Neutrophil (primary cell): Measurements from ENCODE around the gene OGFOD2.

Experiments used
- H3K27ac ChIP-seq: fragments of 200-600 bp; sonication (generic); 2 replicates; pipeline ENCODE4 v1.5.1; 2016; ENCODE audit warnings: mild to moderate bottlenecking, moderate library complexity
- H3K27me3 ChIP-seq: fragments of 200-600 bp; sonication (generic); 2 replicates; pipeline ENCODE4 v1.6.0; 2016; ENCODE audit warnings: mild to moderate bottlenecking
- H3K36me3 ChIP-seq: fragments of 200-600 bp; sonication (generic); 2 replicates; pipeline ENCODE4 v1.5.1; 2017
- H3K4me1 ChIP-seq, 2 experiments: fragments of 200-600 bp in 1 of 2; sonication (generic) in 1 of 2; 1 replicate in 1 of 2; 2 replicates in 1 of 2; pipeline versions ENCODE4 v1.5.1 to v1.6.1; 2013 to 2016; ENCODE audit warnings: low read depth in 1 of 2, low read length in 1 of 2, mild to moderate bottlenecking in 1 of 2, moderate library complexity in 1 of 2; ENCODE audit not compliant: control insufficient read depth in 1 of 2, insufficient read depth in 1 of 2
- H3K4me3 ChIP-seq, 2 experiments: fragments of 200-600 bp in 1 of 2; sonication (generic) in 1 of 2; 1 replicate in 1 of 2; 2 replicates in 1 of 2; pipeline ENCODE4 v1.5.1; 2013 to 2016; ENCODE audit warnings: low read depth in 1 of 2, low read length in 1 of 2, mild to moderate bottlenecking in 1 of 2, moderate library complexity in 1 of 2
- H3K9me3 ChIP-seq: fragments of 200-600 bp; sonication (generic); 2 replicates; pipeline ENCODE4 v1.5.1; 2016
- TF ChIP-seq, protein P1 (sequence below): fragments of 200-600 bp; sonication (generic); IDR thresholded peaks from 2 replicates; pipeline ENCODE4 v1.5.1; 2016; ENCODE audit warnings: antibody characterized with exemption

OGFOD2 gene

DNA sequence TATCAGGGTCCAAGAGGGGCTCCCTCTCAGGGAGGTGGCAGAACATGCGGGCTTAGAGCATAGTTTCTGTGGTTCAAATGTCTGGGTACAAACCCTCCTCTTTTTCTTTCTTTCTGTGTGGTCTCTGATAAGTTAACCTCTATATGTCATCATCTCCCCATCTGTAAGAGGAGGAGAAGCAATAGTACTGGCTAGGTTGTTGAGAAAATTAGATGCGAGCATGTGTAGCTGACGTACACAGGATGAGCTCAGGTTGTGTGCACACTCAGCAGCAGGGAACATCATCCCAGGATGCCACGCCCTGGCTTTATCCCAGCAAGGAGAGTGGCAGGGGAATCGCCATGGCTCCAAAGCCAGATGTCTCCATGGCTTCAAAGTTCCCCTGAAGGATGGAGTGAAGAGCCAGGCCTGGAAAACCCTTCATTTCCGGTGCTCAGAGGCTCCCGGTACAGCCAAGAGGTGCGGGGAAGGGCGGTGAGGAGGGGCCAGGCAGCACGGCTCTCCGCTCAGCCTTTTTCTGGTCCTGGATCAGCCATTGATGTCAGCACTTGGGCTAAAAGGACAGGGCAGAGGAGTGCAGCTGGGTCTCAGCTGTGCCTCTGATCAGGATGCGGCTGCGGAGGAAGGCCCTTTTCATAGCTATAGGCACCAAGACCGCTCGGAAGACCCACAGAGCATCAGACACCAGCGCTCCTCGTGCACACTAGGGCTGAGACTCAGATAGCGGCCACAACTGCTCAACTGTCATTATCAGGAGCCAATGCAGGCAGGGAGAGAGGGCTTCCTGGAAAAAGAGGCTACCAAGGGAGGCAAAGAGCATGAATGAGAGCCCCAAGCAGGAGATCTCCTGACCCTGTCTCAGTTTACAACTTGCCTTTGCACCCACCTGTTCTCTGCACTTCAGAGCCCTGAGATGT lies 46.9 kb downstream of the OGFOD2 start:
- Histone ChIP-seq H3K27ac (no peak overlapping the region), H3K9me3 (no peaks in the 10 kb centered on the region)

DNA sequence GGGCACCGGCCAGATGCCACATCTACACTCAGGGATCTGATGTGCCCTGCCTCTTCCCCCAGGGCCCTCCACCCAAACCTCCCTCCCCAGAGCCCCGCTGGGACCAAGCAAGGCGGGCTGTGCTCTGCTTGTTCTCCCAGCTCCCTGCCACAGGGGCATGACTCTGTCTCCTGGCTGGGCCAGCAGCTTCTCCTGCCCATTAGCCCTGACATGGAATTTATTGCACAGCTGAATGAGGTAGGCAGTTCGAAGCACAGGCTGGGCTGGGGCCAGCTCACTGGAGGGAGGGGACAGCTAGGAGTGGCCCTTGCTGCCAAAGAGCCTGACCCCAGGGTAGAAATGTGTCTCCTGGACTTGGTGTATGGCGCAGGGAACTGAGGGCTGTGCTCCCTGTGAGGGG lies 47.8 kb downstream of the OGFOD2 start:
- no peaks in the 10 kb centered on the region for H3K4me1 ChIP-seq
- no peaks in the 10 kb centered on the region for H3K9me3 ChIP-seq
- no peak overlapping the region for H3K4me3 ChIP-seq
- no peaks in the 10 kb centered on the region for H3K27me3 ChIP-seq
- TF ChIP-seq, protein P1, sequence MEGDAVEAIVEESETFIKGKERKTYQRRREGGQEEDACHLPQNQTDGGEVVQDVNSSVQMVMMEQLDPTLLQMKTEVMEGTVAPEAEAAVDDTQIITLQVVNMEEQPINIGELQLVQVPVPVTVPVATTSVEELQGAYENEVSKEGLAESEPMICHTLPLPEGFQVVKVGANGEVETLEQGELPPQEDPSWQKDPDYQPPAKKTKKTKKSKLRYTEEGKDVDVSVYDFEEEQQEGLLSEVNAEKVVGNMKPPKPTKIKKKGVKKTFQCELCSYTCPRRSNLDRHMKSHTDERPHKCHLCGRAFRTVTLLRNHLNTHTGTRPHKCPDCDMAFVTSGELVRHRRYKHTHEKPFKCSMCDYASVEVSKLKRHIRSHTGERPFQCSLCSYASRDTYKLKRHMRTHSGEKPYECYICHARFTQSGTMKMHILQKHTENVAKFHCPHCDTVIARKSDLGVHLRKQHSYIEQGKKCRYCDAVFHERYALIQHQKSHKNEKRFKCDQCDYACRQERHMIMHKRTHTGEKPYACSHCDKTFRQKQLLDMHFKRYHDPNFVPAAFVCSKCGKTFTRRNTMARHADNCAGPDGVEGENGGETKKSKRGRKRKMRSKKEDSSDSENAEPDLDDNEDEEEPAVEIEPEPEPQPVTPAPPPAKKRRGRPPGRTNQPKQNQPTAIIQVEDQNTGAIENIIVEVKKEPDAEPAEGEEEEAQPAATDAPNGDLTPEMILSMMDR = no peak
- H3K36me3 ChIP-seq = no peaks in the 10 kb centered on the region
- H3K27ac ChIP-seq = no peak overlapping the region

More for the DNA sequence above, 46.9 kb downstream of the OGFOD2 start:
- Histone ChIP-seq H3K4me3 (no peak overlapping the region), H3K27me3 (no peaks in the 10 kb centered on the region), H3K4me1 (no peaks in the 10 kb centered on the region), H3K36me3 (no peaks in the 10 kb centered on the region)
- TF ChIP-seq, protein P1 = no peak

DNA sequence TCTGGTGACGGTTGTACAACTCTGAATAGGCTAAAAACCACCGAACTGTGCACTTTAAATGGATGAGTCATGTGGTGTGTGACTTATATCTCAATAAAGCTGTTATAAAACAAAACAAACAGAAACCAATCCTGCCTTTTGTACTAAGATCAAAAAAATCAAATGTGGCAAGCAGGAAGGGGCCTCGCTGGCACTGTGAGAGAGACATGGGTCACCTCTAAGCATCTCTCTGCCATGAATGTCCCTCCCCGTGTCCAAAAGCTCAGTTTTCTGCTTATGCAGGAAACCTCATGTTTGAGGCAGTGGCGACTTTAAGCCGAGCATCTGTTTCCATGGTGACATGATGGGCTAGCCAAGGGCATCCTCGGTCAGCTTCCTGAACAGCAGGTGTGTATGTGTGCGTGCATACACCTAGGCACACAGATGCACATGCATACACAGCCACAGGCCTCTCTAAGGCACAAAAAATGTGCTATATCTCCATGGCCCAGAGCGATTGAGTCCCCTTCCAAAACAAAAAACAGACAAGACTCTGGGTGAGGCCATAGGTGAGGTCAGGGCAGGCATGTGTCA lies 49.9 kb downstream of the OGFOD2 start:
- Histone ChIP-seq H3K27ac (no peak overlapping the region), H3K36me3 (no peaks in the 10 kb centered on the region), H3K9me3 (no peaks in the 10 kb centered on the region), H3K4me3 (no peak overlapping the region), H3K4me1 (peaks cover 6 to 10% of the 10 kb centered on the region in 2 experiments), H3K27me3 (no peaks in the 10 kb centered on the region)
- TF ChIP-seq, protein P1 = no peak

DNA sequence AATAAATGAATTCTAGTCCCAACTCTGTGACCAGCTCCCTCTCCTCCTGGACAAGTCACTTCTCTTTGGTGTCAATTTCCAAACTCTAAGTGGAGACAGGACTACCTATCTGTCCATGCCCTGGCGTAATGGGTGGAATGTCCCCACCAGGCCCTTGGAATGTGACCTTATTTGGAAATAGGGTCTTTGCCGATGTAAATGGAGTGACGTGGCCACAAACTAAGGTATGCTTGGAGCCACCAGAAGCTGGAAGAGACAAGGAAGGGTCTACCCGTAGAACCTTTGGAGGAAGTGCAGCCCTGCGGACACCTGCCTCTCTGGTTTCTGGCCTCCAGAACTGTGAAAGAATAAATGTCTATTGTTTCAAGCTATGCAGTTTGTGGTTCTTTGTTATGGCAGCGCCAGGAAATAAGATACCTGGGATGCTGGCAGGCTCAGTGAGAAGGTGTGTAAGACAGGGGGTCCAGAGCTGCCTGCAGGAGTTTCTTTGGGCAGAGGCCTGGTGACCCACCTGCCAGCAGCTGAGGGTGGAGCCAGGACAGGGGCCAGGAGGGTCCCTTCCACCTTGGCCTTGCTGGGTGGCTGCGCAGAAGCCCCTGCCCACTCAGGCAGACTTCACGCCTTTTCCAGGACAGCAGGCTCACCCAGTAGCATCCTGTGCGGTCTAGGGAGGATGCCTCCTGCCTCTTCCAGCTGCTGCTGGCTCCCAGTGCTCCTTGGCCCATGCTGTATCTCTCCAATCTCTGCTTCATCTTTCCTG lies 51.2 kb downstream of the OGFOD2 start:
- no peak overlapping the region for H3K4me3 ChIP-seq

More for the DNA sequence above, 51.2 kb downstream of the OGFOD2 start:
- H3K4me1 ChIP-seq = peaks cover 6 to 10% of the 10 kb centered on the region in 2 experiments
- no peaks in the 10 kb centered on the region for H3K36me3 ChIP-seq
- H3K9me3 ChIP-seq = no peaks in the 10 kb centered on the region
- H3K27ac ChIP-seq = no peak overlapping the region
- TF ChIP-seq, protein P1 = no peak
- H3K27me3 ChIP-seq = no peaks in the 10 kb centered on the region
